ENCODE measurements around the gene RBPMS2.
"Not testable (repeated sequence)": the region's sequence is repeated elsewhere in the genome, so short reads cannot be mapped to it uniquely, and the experiment has no call there.

RBPMS2 gene

DNA sequence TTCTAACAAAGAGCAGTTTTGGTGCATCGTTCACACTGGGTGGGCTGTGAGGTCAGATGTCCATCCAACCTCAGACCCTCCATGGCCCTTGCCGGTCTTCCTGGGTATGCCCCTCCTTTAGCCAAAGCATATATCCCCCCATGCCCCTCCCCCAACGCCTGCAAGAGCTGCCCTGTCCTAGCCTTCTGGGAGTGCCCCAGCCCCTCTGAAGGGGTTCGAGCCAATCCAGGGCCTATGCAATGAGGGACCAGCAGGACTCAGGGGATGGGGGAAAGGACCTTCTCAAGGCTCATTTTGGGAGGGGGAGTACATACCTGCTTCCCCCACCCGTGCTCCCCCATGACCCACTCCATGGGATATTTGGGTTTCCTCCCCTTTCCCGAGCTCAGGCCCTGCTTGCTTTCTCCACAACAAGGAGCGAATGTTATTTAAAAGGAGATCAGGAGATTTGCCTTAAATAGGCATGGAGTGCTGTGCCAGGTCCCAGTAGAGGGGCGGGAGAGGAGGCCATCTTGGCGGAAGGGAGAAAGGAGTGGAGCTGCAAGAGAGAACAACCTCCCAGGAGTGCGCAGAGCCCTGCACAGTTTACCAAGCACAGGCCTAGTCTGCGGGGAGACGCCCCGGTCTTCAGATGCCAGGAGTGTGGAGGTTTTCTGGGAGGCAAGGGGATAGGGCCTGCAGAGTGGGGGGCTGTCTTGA lies 31.8 kb upstream of the RBPMS2 start:
- Histone ChIP-seq H3K4me3 (ENCODE audit: low read length) (no peak overlapping the region), H3K9ac (ENCODE audit: low read length) (no peak overlapping the region), H3K27me3 (replicated peaks; ENCODE audit: control insufficient read depth, insufficient read depth, low read length) (peaks cover 34% of the 10 kb centered on the region), H3K9me3 (ENCODE audit: control insufficient read depth, low read length) (no peaks in the 10 kb centered on the region), H3K4me1 (ENCODE audit: control insufficient read depth, insufficient read depth, low read length) (no peaks in the 10 kb centered on the region), H3K36me3 (ENCODE audit: control insufficient read depth, insufficient read depth, low read length, severe bottlenecking) (no peaks in the 10 kb centered on the region)
- no peak for DNase-seq (ENCODE audit: low read depth)

DNA sequence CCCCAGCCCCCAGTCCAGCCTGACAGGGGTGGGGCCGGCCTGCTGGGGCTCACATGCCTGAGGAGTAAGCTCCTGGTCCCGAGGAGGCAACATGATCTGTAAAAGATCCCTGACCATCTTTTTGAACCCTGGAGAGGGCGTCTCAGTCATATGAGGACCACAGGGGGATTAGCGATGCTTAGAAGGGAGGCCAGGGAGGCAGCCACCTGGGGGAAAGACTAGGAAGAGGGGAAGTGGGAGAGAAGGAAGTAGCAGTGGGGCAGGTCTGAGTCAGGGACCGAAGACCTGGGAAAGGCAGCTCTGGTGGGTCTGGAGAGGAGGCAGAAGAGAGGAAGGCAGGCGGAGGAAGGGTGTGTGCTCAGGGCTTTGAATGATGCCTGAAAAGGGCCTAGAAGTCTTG lies 31.1 kb upstream of the RBPMS2 start:
- Histone ChIP-seq H3K36me3 (ENCODE audit: control insufficient read depth, insufficient read depth, low read length, severe bottlenecking) (no peaks in the 10 kb centered on the region), H3K4me1 (ENCODE audit: control insufficient read depth, insufficient read depth, low read length) (no peaks in the 10 kb centered on the region), H3K9me3 (ENCODE audit: control insufficient read depth, low read length) (no peaks in the 10 kb centered on the region), H3K9ac (ENCODE audit: low read length) (no peak overlapping the region), H3K4me3 (ENCODE audit: low read length) (no peak overlapping the region), H3K27me3 (replicated peaks; ENCODE audit: control insufficient read depth, insufficient read depth, low read length) (peaks cover 34% of the 10 kb centered on the region)
- no peak for DNase-seq (ENCODE audit: low read depth)

DNA sequence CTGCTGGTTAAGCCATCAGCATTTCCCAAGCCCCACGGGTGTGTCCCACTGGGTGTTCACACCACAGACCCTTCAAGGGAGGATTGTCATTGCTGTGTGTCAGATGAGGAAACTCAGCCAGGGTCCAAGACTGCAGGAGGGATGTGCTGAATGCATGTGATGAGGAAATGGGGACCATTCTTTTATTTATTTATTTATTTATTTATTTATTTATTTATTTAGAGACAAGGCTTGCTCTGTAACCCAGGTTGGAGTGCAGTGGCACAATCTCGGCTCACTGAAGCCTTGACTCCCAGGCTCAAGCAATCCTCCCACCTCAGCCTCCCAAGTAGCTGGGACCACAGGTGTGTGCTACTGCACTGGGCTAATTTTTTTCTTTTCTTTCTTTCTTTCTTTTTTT lies 29.2 kb upstream of the RBPMS2 start:
- Histone ChIP-seq H3K27me3 (replicated peaks; ENCODE audit: control insufficient read depth, insufficient read depth, low read length) (peaks cover 34% of the 10 kb centered on the region), H3K36me3 (ENCODE audit: control insufficient read depth, insufficient read depth, low read length, severe bottlenecking) (no peaks in the 10 kb centered on the region), H3K4me1 (ENCODE audit: control insufficient read depth, insufficient read depth, low read length) (no peaks in the 10 kb centered on the region), H3K9me3 (ENCODE audit: control insufficient read depth, low read length) (no peaks in the 10 kb centered on the region), H3K9ac (ENCODE audit: low read length) (no peak overlapping the region), H3K4me3 (ENCODE audit: low read length) (no peak overlapping the region)
- DNase-seq (ENCODE audit: low read depth): no peak

DNA sequence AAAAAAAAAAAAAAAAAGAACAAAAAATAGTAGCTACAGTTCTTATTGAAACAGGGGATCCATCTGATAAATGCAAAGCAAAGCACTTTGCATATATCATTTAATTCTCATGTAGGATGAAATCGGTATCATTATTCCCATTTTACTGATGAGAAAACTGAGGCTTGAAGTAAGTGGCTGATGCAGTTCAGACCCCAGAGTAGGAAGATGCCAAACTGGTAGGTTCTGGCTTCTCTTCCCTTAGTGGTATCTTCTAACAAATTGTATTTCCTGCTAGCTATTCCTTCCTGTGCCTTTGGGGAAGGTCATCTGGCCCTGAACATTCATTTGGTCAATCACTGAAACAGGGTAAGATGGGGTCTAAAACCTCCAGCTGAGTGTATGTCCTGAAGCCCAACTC lies 28.1 kb upstream of the RBPMS2 start:
- H3K4me3 ChIP-seq (ENCODE audit: low read length): no peak overlapping the region
- H3K9me3 ChIP-seq (ENCODE audit: control insufficient read depth, low read length): no peaks in the 10 kb centered on the region
- no peaks in the 10 kb centered on the region for H3K36me3 ChIP-seq (ENCODE audit: control insufficient read depth, insufficient read depth, low read length, severe bottlenecking)
- no peak overlapping the region for H3K9ac ChIP-seq (ENCODE audit: low read length)
- H3K27me3 ChIP-seq (replicated peaks; ENCODE audit: control insufficient read depth, insufficient read depth, low read length): peaks cover 27% of the 10 kb centered on the region
- no peaks in the 10 kb centered on the region for H3K4me1 ChIP-seq (ENCODE audit: control insufficient read depth, insufficient read depth, low read length)
- DNase-seq (ENCODE audit: low read depth): no peak

DNA sequence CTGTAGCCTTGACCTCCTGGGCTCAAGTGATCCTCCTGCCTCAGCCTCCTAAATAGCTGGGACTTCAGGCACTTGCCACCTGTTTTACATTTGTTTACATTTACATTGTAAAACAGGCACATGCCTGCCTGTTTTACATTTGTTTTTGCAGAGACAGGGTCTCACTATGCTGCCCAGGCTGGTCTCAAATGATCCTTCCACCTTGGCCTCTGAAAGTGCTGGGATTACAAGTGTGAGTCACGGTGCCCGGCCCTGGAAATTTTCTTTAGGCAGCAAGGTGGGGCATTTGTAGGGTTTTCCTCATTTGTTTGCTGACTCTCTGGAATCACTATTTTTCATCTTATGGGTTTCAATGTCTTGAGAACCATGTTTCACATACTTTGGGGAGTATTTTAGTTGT lies 25.1 kb upstream of the RBPMS2 start:
- DNase-seq (ENCODE audit: low read depth): no peak
- H3K9me3 ChIP-seq (ENCODE audit: control insufficient read depth, low read length): no peaks in the 10 kb centered on the region
- no peak overlapping the region for H3K9ac ChIP-seq (ENCODE audit: low read length)
- H3K4me1 ChIP-seq (ENCODE audit: control insufficient read depth, insufficient read depth, low read length): no peaks in the 10 kb centered on the region
- peaks cover 2% of the 10 kb centered on the region for H3K27me3 ChIP-seq (replicated peaks; ENCODE audit: control insufficient read depth, insufficient read depth, low read length)
- no peak overlapping the region for H3K4me3 ChIP-seq (ENCODE audit: low read length)
- no peaks in the 10 kb centered on the region for H3K36me3 ChIP-seq (ENCODE audit: control insufficient read depth, insufficient read depth, low read length, severe bottlenecking)

DNA sequence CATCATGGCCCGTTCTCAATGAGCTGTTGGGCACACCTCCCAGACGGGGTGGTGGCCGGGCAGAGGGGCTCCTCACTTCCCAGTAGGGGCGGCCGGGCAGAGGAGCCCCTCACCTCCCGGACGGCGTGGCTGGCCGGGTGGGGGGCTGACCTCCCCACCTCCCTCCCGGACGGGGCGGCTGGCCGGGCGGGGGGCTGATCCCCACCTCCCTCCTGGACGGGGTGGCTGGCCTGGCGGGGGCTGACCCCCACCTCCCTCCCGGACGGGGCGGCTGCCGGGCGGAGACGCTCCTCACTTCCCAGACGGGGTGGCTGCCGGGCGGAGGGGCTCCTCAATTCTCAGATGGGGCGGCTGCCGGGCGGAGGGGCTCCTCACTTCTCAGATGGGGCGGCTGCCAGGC lies 23.5 kb upstream of the RBPMS2 start:
- not testable (repeated sequence) for DNase-seq (ENCODE audit: low read depth); H3K27me3 ChIP-seq (replicated peaks; ENCODE audit: control insufficient read depth, insufficient read depth, low read length); H3K9ac ChIP-seq (ENCODE audit: low read length); H3K4me1 ChIP-seq (ENCODE audit: control insufficient read depth, insufficient read depth, low read length); H3K36me3 ChIP-seq (ENCODE audit: control insufficient read depth, insufficient read depth, low read length, severe bottlenecking); H3K4me3 ChIP-seq (ENCODE audit: low read length); H3K9me3 ChIP-seq (ENCODE audit: control insufficient read depth, low read length)

DNA sequence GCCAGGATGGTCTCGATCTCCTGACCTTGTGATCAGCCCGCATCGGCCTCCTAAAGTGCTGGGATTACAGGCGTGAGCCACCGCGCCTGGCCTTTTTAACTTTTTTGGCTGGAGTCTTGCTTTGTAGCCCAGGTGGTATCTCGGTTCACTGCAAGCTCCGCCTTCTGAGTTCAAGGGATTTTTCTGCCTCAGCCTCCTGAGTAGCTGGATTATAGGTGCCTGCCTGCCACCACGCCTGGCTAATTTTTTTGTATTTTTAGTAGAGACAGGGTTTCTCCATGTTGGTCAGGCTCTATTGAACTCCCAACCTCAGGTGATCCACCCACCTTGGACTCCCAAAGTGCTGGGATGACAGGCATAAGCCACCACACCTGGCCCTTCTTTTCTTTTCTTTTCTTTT lies 20.5 kb upstream of the RBPMS2 start:
- H3K27me3 ChIP-seq (replicated peaks; ENCODE audit: control insufficient read depth, insufficient read depth, low read length); H3K9me3 ChIP-seq (ENCODE audit: control insufficient read depth, low read length); H3K36me3 ChIP-seq (ENCODE audit: control insufficient read depth, insufficient read depth, low read length, severe bottlenecking); H3K4me1 ChIP-seq (ENCODE audit: control insufficient read depth, insufficient read depth, low read length); H3K9ac ChIP-seq (ENCODE audit: low read length); H3K4me3 ChIP-seq (ENCODE audit: low read length); DNase-seq (ENCODE audit: low read depth): not testable (repeated sequence)

DNA sequence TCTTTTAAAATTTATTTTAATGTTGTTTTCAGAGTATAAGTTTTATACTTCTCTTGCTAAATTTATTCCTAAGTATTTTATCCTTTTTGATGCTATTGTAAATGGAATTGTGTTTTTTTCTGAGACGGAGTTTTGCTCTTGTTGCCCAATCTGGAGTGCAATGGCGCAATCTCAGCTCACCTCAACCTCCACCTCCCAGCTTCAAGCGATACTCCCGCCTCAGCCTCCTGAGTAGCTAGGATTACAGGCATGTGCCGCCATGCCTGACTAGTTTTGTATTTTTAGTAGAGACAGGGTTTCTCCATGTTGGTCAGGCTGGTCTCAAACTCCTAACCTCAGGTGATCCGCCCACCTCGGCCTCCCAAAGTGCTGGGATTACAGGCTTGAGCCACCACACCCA lies 19.9 kb upstream of the RBPMS2 start:
- not testable (repeated sequence) for H3K4me1 ChIP-seq (ENCODE audit: control insufficient read depth, insufficient read depth, low read length); DNase-seq (ENCODE audit: low read depth); H3K9ac ChIP-seq (ENCODE audit: low read length); H3K27me3 ChIP-seq (replicated peaks; ENCODE audit: control insufficient read depth, insufficient read depth, low read length); H3K9me3 ChIP-seq (ENCODE audit: control insufficient read depth, low read length); H3K4me3 ChIP-seq (ENCODE audit: low read length); H3K36me3 ChIP-seq (ENCODE audit: control insufficient read depth, insufficient read depth, low read length, severe bottlenecking)

DNA sequence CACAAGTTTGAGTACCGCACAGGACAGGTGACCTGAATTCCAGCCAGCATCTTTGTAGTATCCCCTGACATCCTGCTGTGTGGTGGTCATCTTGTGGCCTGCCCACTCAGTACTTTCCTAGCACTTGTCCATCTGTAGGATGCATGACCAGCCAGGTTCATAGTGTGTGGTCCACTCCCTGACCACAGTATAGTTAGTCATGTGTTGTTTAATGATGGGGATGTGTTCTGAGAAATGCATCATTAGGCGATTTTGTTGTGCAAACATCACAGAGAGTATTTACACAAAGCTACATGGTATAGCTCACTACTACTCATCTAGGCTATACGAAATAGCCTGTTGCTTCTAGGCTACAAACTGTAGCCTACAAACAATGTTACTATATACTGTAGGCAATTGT lies 16.9 kb upstream of the RBPMS2 start:
- Histone ChIP-seq H3K36me3 (ENCODE audit: control insufficient read depth, insufficient read depth, low read length, severe bottlenecking) (no peaks in the 10 kb centered on the region), H3K4me1 (ENCODE audit: control insufficient read depth, insufficient read depth, low read length) (no peaks in the 10 kb centered on the region), H3K9me3 (ENCODE audit: control insufficient read depth, low read length) (no peaks in the 10 kb centered on the region), H3K4me3 (ENCODE audit: low read length) (no peak overlapping the region), H3K27me3 (replicated peaks; ENCODE audit: control insufficient read depth, insufficient read depth, low read length) (no peaks in the 10 kb centered on the region), H3K9ac (ENCODE audit: low read length) (no peak overlapping the region)
- no peak for DNase-seq (ENCODE audit: low read depth)

DNA sequence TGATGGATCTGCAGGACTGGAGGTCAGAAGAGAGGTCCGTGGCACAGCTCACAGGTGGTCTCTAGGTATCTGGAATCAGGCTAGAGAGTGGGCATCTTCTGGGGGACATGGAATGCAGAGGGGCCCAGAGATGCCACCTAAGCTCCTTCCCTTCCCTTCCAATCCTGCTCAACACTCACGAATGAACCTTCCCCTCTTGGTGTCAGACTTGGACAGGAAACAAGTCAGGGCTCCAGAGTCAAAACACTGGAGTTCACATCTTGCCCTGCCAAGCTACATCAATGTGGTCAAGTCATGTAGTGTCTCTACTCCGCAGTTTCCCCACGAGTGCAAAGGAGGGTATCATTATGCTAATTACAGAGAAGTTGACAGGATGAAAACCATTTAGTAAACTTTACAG lies 16.0 kb upstream of the RBPMS2 start:
- Histone ChIP-seq H3K4me1 (ENCODE audit: control insufficient read depth, insufficient read depth, low read length) (no peaks in the 10 kb centered on the region), H3K4me3 (ENCODE audit: low read length) (no peak overlapping the region), H3K9me3 (ENCODE audit: control insufficient read depth, low read length) (no peaks in the 10 kb centered on the region), H3K36me3 (ENCODE audit: control insufficient read depth, insufficient read depth, low read length, severe bottlenecking) (no peaks in the 10 kb centered on the region), H3K9ac (ENCODE audit: low read length) (no peak overlapping the region), H3K27me3 (replicated peaks; ENCODE audit: control insufficient read depth, insufficient read depth, low read length) (no peaks in the 10 kb centered on the region)
- DNase-seq (ENCODE audit: low read depth): no peak

DNA sequence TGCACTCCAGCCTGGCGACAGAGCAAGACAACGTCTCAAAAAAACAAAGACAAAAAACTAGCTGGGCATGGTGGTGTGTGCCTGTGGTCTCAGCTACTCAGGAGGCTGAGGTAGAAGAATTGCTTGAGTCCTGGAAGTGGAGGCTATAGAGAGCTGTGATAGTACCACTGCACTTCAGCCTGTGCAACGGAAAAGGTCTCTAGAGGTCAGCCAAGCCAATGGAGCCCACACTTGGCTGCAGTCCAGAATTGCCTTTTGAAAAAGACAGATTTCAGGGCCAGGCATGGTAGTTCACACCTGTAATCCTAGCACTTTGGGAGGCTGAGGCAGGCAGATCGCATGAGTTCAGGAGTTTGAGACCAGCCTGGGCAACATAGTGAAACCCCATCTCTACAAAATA lies 8.4 kb upstream of the RBPMS2 start:
- Histone ChIP-seq H3K27me3 (replicated peaks; ENCODE audit: control insufficient read depth, insufficient read depth, low read length) (peaks cover 6% of the 10 kb centered on the region), H3K9me3 (ENCODE audit: control insufficient read depth, low read length) (no peaks in the 10 kb centered on the region), H3K36me3 (ENCODE audit: control insufficient read depth, insufficient read depth, low read length, severe bottlenecking) (no peaks in the 10 kb centered on the region), H3K4me1 (ENCODE audit: control insufficient read depth, insufficient read depth, low read length) (peaks cover 10% of the 10 kb centered on the region), H3K4me3 (ENCODE audit: low read length) (no peak overlapping the region), H3K9ac (ENCODE audit: low read length) (no peak overlapping the region)
- no peak for DNase-seq (ENCODE audit: low read depth)

DNA sequence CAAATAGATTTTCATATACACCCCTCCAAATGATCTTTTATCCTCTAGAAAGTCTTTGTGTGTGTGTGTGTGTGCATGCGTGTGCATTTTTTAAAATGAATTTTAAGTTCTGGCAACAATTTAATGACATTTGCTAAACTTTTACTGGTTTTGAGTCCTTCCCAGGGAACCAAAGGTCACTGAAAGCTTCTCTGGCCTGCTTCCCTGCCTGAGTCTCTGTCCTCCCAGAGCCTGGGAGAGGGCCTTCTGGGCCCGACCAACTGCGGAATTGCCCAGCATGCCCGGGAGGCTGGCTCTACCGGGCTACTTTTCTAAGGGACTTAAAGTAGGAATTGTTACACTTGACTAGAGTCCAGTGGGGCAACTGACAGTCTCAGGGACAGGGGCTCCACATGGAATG lies 7.4 kb upstream of the RBPMS2 start:
- peak overlapping the region; percentile 16 for H3K9ac ChIP-seq (ENCODE audit: low read length)
- H3K4me3 ChIP-seq (ENCODE audit: low read length): no peak overlapping the region
- H3K9me3 ChIP-seq (ENCODE audit: control insufficient read depth, low read length): no peaks in the 10 kb centered on the region
- peaks cover 10% of the 10 kb centered on the region for H3K4me1 ChIP-seq (ENCODE audit: control insufficient read depth, insufficient read depth, low read length)
- H3K27me3 ChIP-seq (replicated peaks; ENCODE audit: control insufficient read depth, insufficient read depth, low read length): peaks cover 10% of the 10 kb centered on the region
- no peak for DNase-seq (ENCODE audit: low read depth)
- H3K36me3 ChIP-seq (ENCODE audit: control insufficient read depth, insufficient read depth, low read length, severe bottlenecking): no peaks in the 10 kb centered on the region
